Stomach (tissue), 9 donors: ENCODE results near the gene CYTH3. TPM values are rescaled to one million over a fixed set of nuclear protein-coding genes. Genes with fewer than 3 reads are reported as not detected.

Source experiments
- DNase-seq, 2 donors: peaks; one replicate each; pipeline versions ENCODE4 v3.0.0 to v3.0.0-alpha.2; 2013 to 2019
- H3K27ac ChIP-seq, 5 donors: fragments of 200-600 bp in 4 of 5; sonication (generic) in 4 of 5; one replicate each; pipeline ENCODE4 v1.5.1; 2013 to 2019; ENCODE audit warnings: mild to moderate bottlenecking in 1 of 5, moderate library complexity in 1 of 5
- H3K27me3 ChIP-seq, 3 donors: fragments of 200-600 bp; sonication (generic); one replicate each; pipeline ENCODE4 v1.5.1; 2017 to 2019; ENCODE audit warnings: mixed run types in 1 of 3
- H3K36me3 ChIP-seq, 4 donors: fragments of 200-600 bp; sonication (generic); 1 replicate in 3 of 4; 2 replicates in 1 of 4; pipeline ENCODE4 v1.5.1; 2016 to 2019
- H3K4me1 ChIP-seq, 4 donors: fragments of 200-600 bp; sonication (generic); one replicate each; pipeline ENCODE4 v1.5.1; 2016 to 2019
- H3K4me3 ChIP-seq, 4 donors: fragments of 200-600 bp; sonication (generic) in 3 of 4; one replicate each; pipeline ENCODE4 v1.5.1; 2016 to 2019; ENCODE audit warnings: mild to moderate bottlenecking in 1 of 4
- H3K9me3 ChIP-seq, 4 donors: fragments of 200-600 bp; sonication (generic); one replicate each; pipeline ENCODE4 v1.5.1; 2016 to 2019
- CTCF ChIP-seq, 7 experiments: fragments of 450-650 bp in 4 of 7; fragments of 200-600 bp in 3 of 7; sonication (generic) in 3 of 7; IDR thresholded peaks; one replicate each; pipeline ENCODE4 v1.5.1; 2016 to 2019; ENCODE audit warnings: antibody characterized with exemption in 7 of 7, control low read depth in 2 of 7, mild to moderate bottlenecking in 1 of 7
- EP300 ChIP-seq: sonication (generic); formaldehyde crosslinking; IDR thresholded peaks from one replicate; pipeline ENCODE4 v1.6.1; 2017; ENCODE audit warnings: antibody characterized with exemption
- POLR2A ChIP-seq, 4 donors: fragments of 450-650 bp; IDR thresholded peaks; one replicate each; pipeline ENCODE4 v1.6.1; 2016; ENCODE audit warnings: antibody characterized with exemption in 4 of 4, control low read depth in 2 of 4, mild to moderate bottlenecking in 1 of 4, moderate library complexity in 1 of 4
- POLR2AphosphoS5 ChIP-seq, 3 donors: sonication (generic); formaldehyde crosslinking; IDR thresholded peaks; one replicate each; pipeline ENCODE4 v1.6.1; 2016; ENCODE audit warnings: antibody characterized with exemption in 3 of 3
- WGBS, 5 donors: extraction: QIAGEN DNeasy Blood & Tissue Kit in 3 of 5; methylation state at CpG; one replicate each; pipeline versions ENCODE4 v1.1.5 to v1.1.7; 2013 to 2018; 5-methylcytosine and 5-hydroxymethylcytosine counted together
- intact Hi-C: fragments of 100-400 bp; cut with DNase I; formaldehyde crosslinking; loops from one replicate; pipeline ENCODE4 v1.15.1; 2023; ENCODE audit warnings: low total_unique reads
- polyA plus RNA-seq, 3 donors: library from polyadenylated mRNA; stranded (reverse); fragments of 200-250 nt; gene quantifications; one replicate each; pipeline ENCODE4 v1.2.3, GENCODE V29; 2013
- small RNA-seq, 4 donors: library from RNA; depleted of rRNA; stranded (forward); fragments of <200 nt; gene quantifications; one replicate each; pipeline ENCODE3, GENCODE V24; 2016
- total RNA-seq, 5 donors: library from RNA; depleted of rRNA; stranded (reverse); fragments of >200 nt; gene quantifications; one replicate each; pipeline versions ENCODE4 v1.1.0 to v1.2.3, GENCODE V29; 2014 to 2016
- donor health status: healthy with polysubstance abuse.
- donor health status: Bipolar disorder and iron deficiency.
- donor health status: healthy.

Gene CYTH3
- total and polyA plus RNA-seq, 8 donors, result 5.1 to 33.8 (median 16.1) TPM

DNA sequence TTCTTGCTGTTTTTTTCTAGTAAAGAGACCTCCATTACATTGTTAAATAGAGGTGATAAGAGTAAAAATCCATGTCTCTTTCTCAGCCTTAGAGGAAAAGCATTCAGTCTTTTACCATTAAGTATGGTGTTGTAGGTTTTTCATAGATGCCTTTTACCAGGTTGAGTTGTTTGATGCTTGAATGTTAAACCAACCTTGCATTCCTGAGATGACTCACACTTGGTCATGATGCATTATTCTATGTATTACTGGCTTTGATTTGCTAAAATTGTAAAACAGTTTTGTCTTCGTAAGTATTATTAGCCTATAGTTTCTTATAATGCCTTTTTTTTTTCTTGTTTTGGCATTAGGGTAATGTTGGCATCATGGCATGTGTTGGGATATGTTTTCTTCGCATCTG lies 151.3 kb downstream of the CYTH3 start:
- TF ChIP-seq POLR2A (IDR thresholded peaks at IDR 0.05) (no peak), CTCF (IDR thresholded peaks at IDR 0.05) (no peak), POLR2AphosphoS5 (IDR thresholded peaks at IDR 0.05) (no peak), EP300 (no peak)
- intact Hi-C loops, result no loop called here
- Histone ChIP-seq H3K4me1 (peaks cover 0 to 7% (median 0%) of the 10 kb centered on the region in 4 donors), H3K36me3 (peaks cover 31 to 93% (median 85%) of the 10 kb centered on the region in 4 donors), H3K27me3 (no peaks in the 10 kb centered on the region), H3K27ac (no peak overlapping the region), H3K4me3 (no peak overlapping the region), H3K9me3 (peaks cover 0 to 12% (median 3%) of the 10 kb centered on the region in 4 donors)
- WGBS, 5 donors, result 50 to 94% (median 72%) methylated on average over 2 of the region's 2 CpGs
- DNase-seq, result peak in 1 of 2 donors; percentile 4

DNA sequence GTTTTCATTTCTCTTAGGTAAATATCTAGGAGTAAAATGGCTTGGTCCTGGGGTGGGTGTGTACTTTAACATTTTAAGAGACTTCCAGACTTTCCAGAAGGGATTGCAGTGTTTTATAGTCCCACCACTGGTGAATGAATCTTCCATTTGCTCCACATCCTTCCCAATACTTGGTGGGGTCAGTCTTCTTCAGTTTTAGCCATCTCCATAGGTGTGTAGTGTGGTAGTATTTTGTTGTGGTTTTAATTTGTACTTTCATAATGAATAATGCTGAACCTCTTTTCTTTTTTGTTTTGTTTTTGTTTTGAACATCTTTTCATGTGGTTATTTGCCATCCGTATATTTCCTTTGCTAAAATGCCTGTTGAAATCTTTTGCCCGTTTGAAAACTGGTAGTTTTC lies 154.9 kb downstream of the CYTH3 start:
- Histone ChIP-seq H3K4me3 (no peak overlapping the region), H3K9me3 (peaks cover 0 to 12% (median 3%) of the 10 kb centered on the region in 4 donors), H3K4me1 (peaks cover 0 to 7% (median 4%) of the 10 kb centered on the region in 4 donors), H3K36me3 (peaks cover 42 to 96% (median 86%) of the 10 kb centered on the region in 4 donors), H3K27me3 (no peaks in the 10 kb centered on the region), H3K27ac (no peak overlapping the region)
- TF ChIP-seq POLR2A (IDR thresholded peaks at IDR 0.05) (no peak), EP300 (no peak), CTCF (IDR thresholded peaks at IDR 0.05) (no peak), POLR2AphosphoS5 (IDR thresholded peaks at IDR 0.05) (no peak)
- intact Hi-C loops, result no loop called here
- DNase-seq, result no peak
- 81 to 91% (median 86%) methylated on average over 2 of the region's 2 CpGs for WGBS, 5 donors

GRCh38 chr7:6116211-6116610 lies 156.2 kb downstream of the CYTH3 start:
- peaks cover 32 to 96% (median 86%) of the 10 kb centered on the region in 4 donors for H3K36me3 ChIP-seq
- intact Hi-C loops, result no loop called here
- 83 to 93% (median 92%) methylated on average over 2 of the region's 2 CpGs for WGBS, 5 donors
- TF ChIP-seq POLR2AphosphoS5 (IDR thresholded peaks at IDR 0.05), result no peak
- no peak for TF ChIP-seq POLR2A (IDR thresholded peaks at IDR 0.05)
- no peak for TF ChIP-seq CTCF (IDR thresholded peaks at IDR 0.05)
- no peak for TF ChIP-seq EP300
- H3K4me1 ChIP-seq, result peaks cover 0 to 8% (median 4%) of the 10 kb centered on the region in 4 donors
- DNase-seq, result no peak
- no peaks in the 10 kb centered on the region for H3K27me3 ChIP-seq
- H3K27ac ChIP-seq, result no peak overlapping the region
- no peak overlapping the region for H3K4me3 ChIP-seq
- H3K9me3 ChIP-seq, result peaks cover 0 to 6% (median 2%) of the 10 kb centered on the region in 4 donors

Small RNA genes lying within 50 kb of the gene (small RNA-seq; reads per million reads assigned to genes)
- gene RF00019, result 0 reads per million in 4 donors

Other genes with a start within 250 kb of the CYTH3 start
- gene ANKRD61, start 241.2 kb downstream of the CYTH3 start, total RNA-seq, result 1 to 10 TPM in 2 of 5 donors, not detected in 3; 1.3 to 4.1 TPM
- not detected for gene ANKRD61, start 241.2 kb downstream of the CYTH3 start, polyA plus RNA-seq
- gene EIF2AK1, start 213.4 kb downstream of the CYTH3 start, total RNA-seq, result 1,000 to 10,000 TPM in 1 of 5 donors, 100 to 1,000 TPM in 2, 10 to 100 TPM in 2; 77.2 to 1,118 (median 202) TPM
- 10 to 100 TPM; 34.4 to 65.4 (median 37.3) TPM for gene EIF2AK1, start 213.4 kb downstream of the CYTH3 start, polyA plus RNA-seq
- 10 to 100 TPM in 3 of 5 donors, 1 to 10 TPM in 1, under 1 TPM in 1; 0.58 to 42.9 (median 10.9) TPM for gene USP42, start 167.7 kb downstream of the CYTH3 start, total RNA-seq
- gene USP42, start 167.7 kb downstream of the CYTH3 start, polyA plus RNA-seq, result 1 to 10 TPM; 2.1 to 4.3 (median 2.5) TPM
- 10 to 100 TPM in 2 of 5 donors, 1 to 10 TPM in 3; 3.6 to 92.2 (median 9.2) TPM for gene FAM220A, start 76.3 kb upstream of the CYTH3 start, total RNA-seq
- 1 to 10 TPM; 7.1 to 7.3 (median 7.2) TPM for gene FAM220A, start 76.3 kb upstream of the CYTH3 start, polyA plus RNA-seq
- 100 to 1,000 TPM in 4 of 5 donors, 10 to 100 TPM in 1; 27.4 to 159 (median 118) TPM for gene RAC1, start 101.9 kb upstream of the CYTH3 start, total RNA-seq
- gene RAC1, start 101.9 kb upstream of the CYTH3 start, polyA plus RNA-seq, result 100 to 1,000 TPM; 190 to 319 (median 302) TPM
- gene DAGLB, start 175.3 kb upstream of the CYTH3 start, total RNA-seq, result 10 to 100 TPM in 4 of 5 donors, 1 to 10 TPM in 1; 5.8 to 23.7 (median 15.4) TPM
- gene DAGLB, start 175.3 kb upstream of the CYTH3 start, polyA plus RNA-seq, result 1 to 10 TPM; 4.7 to 6.6 (median 5.0) TPM
- 100 to 1,000 TPM in 3 of 5 donors, 10 to 100 TPM in 2; 30.9 to 265 (median 117) TPM for gene KDELR2, start 211.5 kb upstream of the CYTH3 start, total RNA-seq
- gene KDELR2, start 211.5 kb upstream of the CYTH3 start, polyA plus RNA-seq, result 10 to 100 TPM; 53.2 to 73.2 (median 72.2) TPM